Measurements from ENCODE around the gene ADAMTSL5.
"Not testable (repeated sequence)": the region's sequence is repeated elsewhere in the genome, so short reads cannot be mapped to it uniquely, and the experiment has no call there.

ADAMTSL5 gene

DNA sequence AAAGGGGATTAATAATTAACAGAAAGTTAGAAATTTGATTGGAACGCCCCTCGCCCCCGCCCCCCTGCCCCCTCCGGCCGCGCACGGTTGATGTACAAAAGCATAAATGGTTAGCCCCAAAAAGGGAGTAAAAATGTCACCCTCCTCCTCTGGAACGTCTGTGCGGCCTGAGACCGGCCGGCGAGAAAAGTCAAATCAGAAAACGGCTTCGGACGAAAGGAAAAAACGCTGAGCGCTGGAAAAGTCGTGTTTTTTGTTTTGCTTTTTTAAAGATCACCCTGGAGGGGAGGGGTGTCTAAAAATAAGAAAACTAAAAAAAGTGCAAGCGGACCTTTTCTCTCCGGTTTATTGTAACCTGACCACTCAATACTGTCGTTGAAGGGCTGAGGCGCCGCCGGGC lies 42.1 kb upstream of the ADAMTSL5 start:
- TF ChIP-seq, protein P1, sequence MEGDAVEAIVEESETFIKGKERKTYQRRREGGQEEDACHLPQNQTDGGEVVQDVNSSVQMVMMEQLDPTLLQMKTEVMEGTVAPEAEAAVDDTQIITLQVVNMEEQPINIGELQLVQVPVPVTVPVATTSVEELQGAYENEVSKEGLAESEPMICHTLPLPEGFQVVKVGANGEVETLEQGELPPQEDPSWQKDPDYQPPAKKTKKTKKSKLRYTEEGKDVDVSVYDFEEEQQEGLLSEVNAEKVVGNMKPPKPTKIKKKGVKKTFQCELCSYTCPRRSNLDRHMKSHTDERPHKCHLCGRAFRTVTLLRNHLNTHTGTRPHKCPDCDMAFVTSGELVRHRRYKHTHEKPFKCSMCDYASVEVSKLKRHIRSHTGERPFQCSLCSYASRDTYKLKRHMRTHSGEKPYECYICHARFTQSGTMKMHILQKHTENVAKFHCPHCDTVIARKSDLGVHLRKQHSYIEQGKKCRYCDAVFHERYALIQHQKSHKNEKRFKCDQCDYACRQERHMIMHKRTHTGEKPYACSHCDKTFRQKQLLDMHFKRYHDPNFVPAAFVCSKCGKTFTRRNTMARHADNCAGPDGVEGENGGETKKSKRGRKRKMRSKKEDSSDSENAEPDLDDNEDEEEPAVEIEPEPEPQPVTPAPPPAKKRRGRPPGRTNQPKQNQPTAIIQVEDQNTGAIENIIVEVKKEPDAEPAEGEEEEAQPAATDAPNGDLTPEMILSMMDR (conservative IDR thresholded peaks at IDR 0.05; ENCODE audit: low read depth, low read length) = no peak

DNA sequence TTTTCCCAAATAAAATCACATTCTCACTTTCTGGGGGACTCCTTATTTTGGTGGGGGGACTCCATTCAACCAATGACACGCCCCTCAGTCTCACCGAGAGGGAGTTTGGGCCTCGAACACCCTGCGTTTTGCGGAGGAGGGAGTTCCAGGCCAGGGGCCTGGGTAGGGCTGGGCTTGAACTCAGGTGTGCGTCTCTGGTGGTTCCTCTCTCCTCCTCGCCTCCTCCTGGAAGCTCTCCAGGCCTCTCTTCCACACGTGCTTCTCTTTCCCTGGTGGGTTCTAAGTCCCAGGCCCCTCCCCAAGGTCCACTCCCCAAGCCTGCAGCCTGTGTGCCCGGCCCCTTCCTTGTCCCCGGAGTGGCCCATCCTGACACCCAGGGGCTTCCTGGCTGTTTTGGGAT lies 40.6 kb upstream of the ADAMTSL5 start:
- DNase-seq (ENCODE audit: low read depth) = no peak
- TF ChIP-seq, protein P1 (conservative IDR thresholded peaks at IDR 0.05; ENCODE audit: low read depth, low read length) = no peak
- no peak overlapping the region for H3K4me3 ChIP-seq (ENCODE audit: low read depth, low read length)

More for the DNA sequence above, 42.1 kb upstream of the ADAMTSL5 start:
- no peak overlapping the region for H3K4me3 ChIP-seq (ENCODE audit: low read depth, low read length)
- no peak for DNase-seq (ENCODE audit: low read depth)

DNA sequence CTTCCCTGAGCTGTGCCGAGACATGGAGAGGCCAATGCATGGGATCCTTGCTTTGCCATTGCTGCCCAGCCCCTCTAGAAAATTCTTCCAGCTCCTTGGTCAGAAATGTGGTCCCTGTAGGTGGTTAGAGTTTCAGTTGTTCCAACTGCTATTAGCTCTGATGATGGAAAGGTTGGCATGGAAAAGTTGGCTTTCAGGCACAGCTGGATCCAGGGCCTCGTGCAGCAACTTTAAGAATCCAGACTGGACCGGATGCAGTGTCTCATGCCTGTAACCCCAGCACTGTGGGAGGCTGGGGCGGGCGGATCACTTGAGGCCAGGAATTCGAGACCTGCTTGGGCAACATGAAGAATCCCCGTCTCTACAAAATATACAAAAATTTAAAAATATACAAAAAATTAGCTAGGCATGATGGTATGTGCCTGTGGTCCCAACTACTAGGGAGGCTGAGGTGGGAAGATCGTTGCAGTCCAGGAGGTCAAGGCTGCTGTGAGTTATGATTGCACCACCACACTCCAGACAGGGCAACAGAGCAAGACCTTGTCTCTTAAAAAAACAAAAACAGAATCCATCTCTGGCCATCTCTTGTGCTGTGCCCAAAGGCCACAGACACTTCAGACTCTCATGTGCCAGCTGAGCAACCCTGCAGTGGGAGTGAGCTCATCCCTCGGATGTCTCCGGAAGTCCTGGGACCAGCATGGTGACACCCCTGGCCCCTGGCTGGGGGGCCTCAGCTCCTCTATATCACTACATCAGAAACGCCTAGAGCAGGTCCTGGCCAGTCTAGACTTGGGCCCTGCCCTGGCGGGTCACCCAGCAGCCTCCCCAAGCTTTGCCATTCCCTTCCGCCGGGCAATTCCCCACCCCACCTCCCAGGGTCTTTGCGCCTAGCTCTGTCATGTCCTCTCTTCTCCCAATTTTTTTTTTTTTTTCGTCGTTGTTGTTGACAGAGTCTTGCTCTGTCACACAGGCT lies 38.5 kb upstream of the ADAMTSL5 start:
- DNase-seq (ENCODE audit: low read depth) = peak; percentile 64
- no peak overlapping the region for H3K4me3 ChIP-seq (ENCODE audit: low read depth, low read length)
- TF ChIP-seq, protein P1 (conservative IDR thresholded peaks at IDR 0.05; ENCODE audit: low read depth, low read length) = no peak

DNA sequence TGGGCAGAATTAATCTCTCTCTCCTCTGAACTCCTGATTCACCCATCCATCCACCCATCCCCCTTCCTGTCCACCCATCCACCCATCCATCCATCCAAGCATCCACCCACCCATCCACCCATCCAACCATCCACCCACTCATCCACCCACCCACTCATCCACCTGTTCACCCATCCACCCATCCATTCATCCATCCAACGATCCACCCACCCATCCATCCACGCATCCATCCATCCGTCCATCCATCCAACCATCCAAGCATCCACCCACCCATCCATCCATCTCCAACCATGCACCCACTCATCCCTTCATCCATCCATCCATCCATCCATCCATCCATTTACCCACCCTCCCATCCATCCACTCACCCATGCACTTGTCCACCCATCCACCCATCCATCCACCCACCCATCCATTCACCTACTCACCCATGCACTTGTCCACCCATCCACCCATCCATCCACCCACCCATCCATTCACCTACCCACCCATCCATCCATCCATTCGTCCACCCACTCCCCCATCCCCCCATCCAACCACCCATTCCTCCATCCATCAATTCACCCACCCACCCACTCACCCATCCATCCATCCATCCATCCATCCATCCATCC lies 36.6 kb upstream of the ADAMTSL5 start:
- TF ChIP-seq, protein P1 (conservative IDR thresholded peaks at IDR 0.05; ENCODE audit: low read depth, low read length) = no peak
- no peak overlapping the region for H3K4me3 ChIP-seq (ENCODE audit: low read depth, low read length)
- no peak for DNase-seq (ENCODE audit: low read depth)

DNA sequence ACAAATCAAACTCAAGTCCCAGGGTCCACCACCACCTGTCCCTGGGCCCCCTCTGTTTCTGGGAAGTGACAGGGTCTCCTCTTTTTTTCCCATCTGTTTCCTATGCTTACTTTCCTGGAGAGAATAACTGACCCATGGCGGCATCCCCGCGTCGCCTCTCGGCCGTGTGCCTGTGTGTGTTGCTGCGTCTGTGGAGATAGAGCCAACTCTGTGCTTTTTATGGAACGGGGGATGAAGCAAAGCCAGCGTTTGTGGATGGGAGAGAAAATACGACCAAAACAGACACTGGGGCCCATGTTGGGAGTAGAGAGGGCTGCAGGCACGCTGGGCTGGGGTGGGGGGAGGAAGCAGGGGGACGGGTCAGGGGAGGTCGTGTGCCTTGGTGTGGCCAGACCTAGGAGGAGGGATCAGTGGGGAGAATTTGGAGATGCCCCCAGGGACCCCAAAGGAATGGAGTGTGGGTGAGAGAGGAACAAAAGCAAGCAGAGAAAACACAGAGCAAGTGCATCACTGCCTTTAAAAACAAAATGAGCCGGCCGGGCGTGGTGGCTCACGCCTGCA lies 27.6 kb upstream of the ADAMTSL5 start:
- no peak for DNase-seq (ENCODE audit: low read depth)
- TF ChIP-seq, protein P1 (conservative IDR thresholded peaks at IDR 0.05; ENCODE audit: low read depth, low read length) = no peak
- H3K4me3 ChIP-seq (ENCODE audit: low read depth, low read length) = no peak overlapping the region

DNA sequence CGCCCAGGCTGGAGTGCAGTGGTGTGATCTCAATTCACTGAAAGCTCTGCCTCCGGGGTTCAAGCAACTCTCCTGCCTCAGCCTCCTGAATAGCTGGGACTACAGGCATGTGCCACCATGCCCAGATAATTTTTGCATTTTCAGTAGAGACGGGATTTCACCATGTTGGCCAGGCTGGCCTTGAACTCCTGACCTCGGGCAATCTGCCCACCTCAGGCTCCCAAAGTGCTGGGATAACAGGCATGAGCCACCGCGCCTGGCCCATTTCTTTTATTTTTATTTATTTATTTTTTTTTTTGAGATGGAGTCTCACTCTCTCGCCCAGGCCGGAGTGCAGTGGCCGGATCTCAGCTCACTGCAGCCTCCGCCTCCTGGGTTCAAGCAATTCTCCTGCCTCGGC lies 26.9 kb upstream of the ADAMTSL5 start:
- not testable (repeated sequence) for H3K4me3 ChIP-seq (ENCODE audit: low read depth, low read length); DNase-seq (ENCODE audit: low read depth)

DNA sequence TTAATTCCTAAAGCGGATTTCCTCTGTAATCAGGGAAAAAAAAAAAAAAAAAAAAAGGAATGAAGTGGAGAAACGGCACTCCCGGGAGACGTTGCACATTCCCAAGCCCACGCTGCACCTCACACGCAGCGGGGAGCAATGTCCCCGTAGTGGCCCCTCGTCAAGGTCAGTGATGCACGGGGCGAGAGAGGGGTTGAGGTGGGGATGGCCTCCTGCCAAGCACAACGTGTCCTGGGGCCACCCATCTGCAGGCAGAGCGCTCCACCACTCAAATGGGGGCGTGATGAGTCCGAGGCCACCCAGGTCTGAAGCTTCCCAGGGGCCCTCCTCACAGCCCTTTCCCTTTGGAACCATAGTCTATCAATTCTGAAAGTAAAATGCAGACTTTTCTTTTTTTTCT lies 26.2 kb upstream of the ADAMTSL5 start:
- TF ChIP-seq, protein P1 (conservative IDR thresholded peaks at IDR 0.05; ENCODE audit: low read depth, low read length) = no peak
- peak; percentile 26 for DNase-seq (ENCODE audit: low read depth)
- H3K4me3 ChIP-seq (ENCODE audit: low read depth, low read length) = no peak overlapping the region

DNA sequence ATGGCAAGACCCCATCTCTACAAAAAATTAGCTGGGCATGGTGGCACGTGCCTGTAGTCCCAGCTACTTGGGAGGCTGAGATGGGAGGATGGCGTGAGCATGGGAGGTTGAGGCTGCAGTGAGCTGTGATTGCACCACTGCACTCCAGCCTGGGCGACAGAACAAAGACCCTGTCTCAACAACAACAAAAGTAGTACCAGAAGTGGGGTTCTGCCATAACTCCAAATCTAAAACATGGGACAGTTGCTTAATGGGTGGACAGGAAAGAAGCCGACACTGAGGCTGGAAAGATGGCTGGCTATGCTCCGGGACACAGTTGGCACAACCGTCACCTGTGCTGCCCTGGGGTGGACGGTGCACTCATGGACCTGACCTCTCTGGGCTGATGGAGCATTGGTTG lies 22.9 kb upstream of the ADAMTSL5 start:
- not testable (repeated sequence) for H3K4me3 ChIP-seq (ENCODE audit: low read depth, low read length); DNase-seq (ENCODE audit: low read depth)
